ENCODE data around the gene SCAF11.

The SCAF11 gene

DNA sequence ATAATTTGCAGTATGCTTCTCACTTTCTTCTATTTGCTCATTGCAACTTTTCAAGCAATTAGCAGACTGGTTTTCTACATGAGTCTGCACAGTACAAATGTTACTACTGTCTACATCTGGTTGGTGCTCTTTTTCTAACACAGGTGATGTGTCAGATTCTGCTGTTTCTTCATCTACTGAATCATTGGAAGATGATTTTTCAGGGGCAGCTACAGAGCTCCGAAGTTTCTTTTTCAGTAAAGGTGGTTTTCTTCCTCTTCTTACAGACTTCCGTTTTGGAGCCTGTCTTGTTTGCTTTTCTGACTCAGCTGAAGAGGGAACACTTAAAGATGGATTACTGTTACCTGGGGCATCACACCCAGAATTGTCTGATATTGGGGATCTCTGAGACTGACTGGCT lies 62.1 kb downstream of the SCAF11 start:
- Histone ChIP-seq H3K27me3 (ENCODE audit: insufficient read depth, insufficient read length) (no peaks in the 10 kb centered on the region), H3K9me3 (ENCODE audit: insufficient read depth, low read length) (no peaks in the 10 kb centered on the region), H3K9ac (ENCODE audit: insufficient read length, low read depth) (no peak overlapping the region), H3K4me1 (ENCODE audit: insufficient read depth, insufficient read length) (no peaks in the 10 kb centered on the region), H3K4me3 (ENCODE audit: insufficient read length, low read depth) (no peak overlapping the region), H3K36me3 (ENCODE audit: insufficient read depth, insufficient read length, low read length) (peaks cover 89% of the 10 kb centered on the region)
- TF ChIP-seq SUZ12 (IDR thresholded peaks at IDR 0.05; ENCODE audit: extremely low read depth, insufficient read depth, insufficient read length) (no peak), ZNF274 (IDR thresholded peaks at IDR 0.05; ENCODE audit: low read depth, low read length) (no peak), YY1 (IDR thresholded peaks at IDR 0.05; ENCODE audit: insufficient read depth, insufficient read length) (no peak)
- no peak for DNase-seq (ENCODE audit: low read depth, low spot score)

DNA sequence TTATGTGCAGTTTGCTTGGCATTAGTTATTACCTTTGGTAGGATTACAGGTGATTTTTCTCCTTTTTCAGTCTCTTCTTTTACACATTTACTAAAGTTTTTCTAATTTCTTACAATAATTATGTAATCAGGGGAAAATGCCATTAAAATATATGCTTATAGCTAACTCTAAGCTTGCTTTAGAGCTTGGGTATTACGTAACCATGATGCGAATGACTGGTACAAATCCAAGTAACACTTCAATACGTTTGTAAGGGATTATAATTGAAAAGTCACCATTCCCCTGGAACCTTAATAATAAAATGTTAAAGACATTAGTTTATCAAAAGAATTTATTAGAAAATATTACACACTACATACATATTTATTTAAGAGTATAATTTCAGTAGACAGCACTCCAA lies 71.6 kb downstream of the SCAF11 start:
- H3K4me1 ChIP-seq (ENCODE audit: insufficient read depth, insufficient read length): no peaks in the 10 kb centered on the region
- no peaks in the 10 kb centered on the region for H3K27me3 ChIP-seq (ENCODE audit: insufficient read depth, insufficient read length)
- no peak overlapping the region for H3K9ac ChIP-seq (ENCODE audit: insufficient read length, low read depth)
- no peak overlapping the region for H3K4me3 ChIP-seq (ENCODE audit: insufficient read length, low read depth)
- no peak for DNase-seq (ENCODE audit: low read depth, low spot score)
- peaks cover 39% of the 10 kb centered on the region for H3K36me3 ChIP-seq (ENCODE audit: insufficient read depth, insufficient read length, low read length)
- no peak for TF ChIP-seq YY1 (IDR thresholded peaks at IDR 0.05; ENCODE audit: insufficient read depth, insufficient read length)
- TF ChIP-seq ZNF274 (IDR thresholded peaks at IDR 0.05; ENCODE audit: low read depth, low read length): no peak
- no peak for TF ChIP-seq SUZ12 (IDR thresholded peaks at IDR 0.05; ENCODE audit: extremely low read depth, insufficient read depth, insufficient read length)
- H3K9me3 ChIP-seq (ENCODE audit: insufficient read depth, low read length): no peaks in the 10 kb centered on the region

DNA sequence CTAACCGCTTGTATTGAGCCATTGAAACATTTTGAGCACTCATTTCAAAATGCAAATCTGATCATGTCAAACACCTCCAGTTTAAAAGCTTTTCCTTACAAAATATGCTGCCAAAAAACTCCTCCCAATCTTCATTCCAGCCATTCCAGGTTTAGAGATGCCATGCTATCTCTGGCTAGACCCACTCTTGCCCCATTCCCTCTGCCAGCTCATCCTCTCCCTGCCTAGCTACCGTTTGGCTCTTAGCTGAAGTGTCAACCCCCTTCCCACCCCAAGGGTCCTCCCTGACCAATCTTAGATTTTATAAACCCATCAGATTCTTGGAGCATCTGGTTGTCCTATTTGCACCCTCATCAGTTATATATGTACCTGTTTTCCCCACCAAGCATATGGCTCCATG lies 75.0 kb downstream of the SCAF11 start:
- Histone ChIP-seq H3K4me3 (ENCODE audit: insufficient read length, low read depth) (no peak overlapping the region), H3K27me3 (ENCODE audit: insufficient read depth, insufficient read length) (no peaks in the 10 kb centered on the region), H3K4me1 (ENCODE audit: insufficient read depth, insufficient read length) (no peaks in the 10 kb centered on the region), H3K9ac (ENCODE audit: insufficient read length, low read depth) (no peak overlapping the region), H3K36me3 (ENCODE audit: insufficient read depth, insufficient read length, low read length) (peaks cover 18% of the 10 kb centered on the region), H3K9me3 (ENCODE audit: insufficient read depth, low read length) (no peaks in the 10 kb centered on the region)
- no peak for DNase-seq (ENCODE audit: low read depth, low spot score)
- TF ChIP-seq ZNF274 (IDR thresholded peaks at IDR 0.05; ENCODE audit: low read depth, low read length): no peak
- no peak for TF ChIP-seq SUZ12 (IDR thresholded peaks at IDR 0.05; ENCODE audit: extremely low read depth, insufficient read depth, insufficient read length)
- no peak for TF ChIP-seq YY1 (IDR thresholded peaks at IDR 0.05; ENCODE audit: insufficient read depth, insufficient read length)

DNA sequence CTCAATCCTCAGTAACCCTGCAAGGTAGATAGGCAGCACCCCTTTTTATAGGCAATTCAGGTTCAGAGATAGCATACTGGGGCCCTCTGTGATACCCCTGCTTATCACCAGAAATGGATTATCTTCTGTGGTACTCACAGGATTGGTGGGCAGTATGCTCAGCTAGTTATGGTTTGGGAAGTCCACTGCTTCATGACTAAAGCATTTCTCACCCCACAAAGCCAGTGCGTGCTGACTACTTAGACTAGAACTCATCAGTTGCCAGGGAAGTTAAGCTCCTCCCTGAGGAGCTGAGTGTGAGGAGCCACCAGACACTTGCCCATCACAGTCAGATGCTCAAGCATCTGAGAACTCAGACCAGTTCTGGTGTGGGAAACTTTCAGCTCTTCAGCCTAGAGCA lies 76.3 kb downstream of the SCAF11 start:
- DNase-seq (ENCODE audit: low read depth, low spot score): no peak
- H3K9me3 ChIP-seq (ENCODE audit: insufficient read depth, low read length): no peaks in the 10 kb centered on the region
- no peaks in the 10 kb centered on the region for H3K27me3 ChIP-seq (ENCODE audit: insufficient read depth, insufficient read length)
- TF ChIP-seq YY1 (IDR thresholded peaks at IDR 0.05; ENCODE audit: insufficient read depth, insufficient read length) (no peak), ZNF274 (IDR thresholded peaks at IDR 0.05; ENCODE audit: low read depth, low read length) (no peak), SUZ12 (IDR thresholded peaks at IDR 0.05; ENCODE audit: extremely low read depth, insufficient read depth, insufficient read length) (no peak)
- no peak overlapping the region for H3K4me3 ChIP-seq (ENCODE audit: insufficient read length, low read depth)
- H3K9ac ChIP-seq (ENCODE audit: insufficient read length, low read depth): no peak overlapping the region
- no peaks in the 10 kb centered on the region for H3K4me1 ChIP-seq (ENCODE audit: insufficient read depth, insufficient read length)
- peaks cover 13% of the 10 kb centered on the region for H3K36me3 ChIP-seq (ENCODE audit: insufficient read depth, insufficient read length, low read length)

DNA sequence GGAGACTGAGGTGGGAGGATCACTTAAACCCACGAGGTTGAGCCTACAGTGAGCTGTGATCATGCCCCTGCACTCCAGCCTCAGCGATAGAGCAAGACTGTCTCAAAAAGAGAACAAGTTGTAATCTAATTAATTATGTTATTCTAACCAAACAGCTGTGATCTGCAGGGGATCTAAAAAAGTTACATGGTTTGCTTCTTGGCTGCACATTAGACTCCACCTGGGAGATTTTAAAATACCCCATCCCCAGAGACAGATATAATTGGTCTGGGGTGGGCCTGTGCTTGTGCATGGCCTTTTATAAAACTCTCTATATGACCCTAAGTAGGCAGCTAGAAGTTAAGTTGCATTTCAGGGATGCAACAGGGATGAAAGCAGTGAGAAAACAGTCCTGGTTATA lies 76.7 kb downstream of the SCAF11 start:
- Histone ChIP-seq H3K4me1 (ENCODE audit: insufficient read depth, insufficient read length) (no peaks in the 10 kb centered on the region), H3K9ac (ENCODE audit: insufficient read length, low read depth) (no peak overlapping the region), H3K27me3 (ENCODE audit: insufficient read depth, insufficient read length) (no peaks in the 10 kb centered on the region), H3K4me3 (ENCODE audit: insufficient read length, low read depth) (no peak overlapping the region), H3K9me3 (ENCODE audit: insufficient read depth, low read length) (no peaks in the 10 kb centered on the region), H3K36me3 (ENCODE audit: insufficient read depth, insufficient read length, low read length) (peaks cover 14% of the 10 kb centered on the region)
- no peak for DNase-seq (ENCODE audit: low read depth, low spot score)
- TF ChIP-seq ZNF274 (IDR thresholded peaks at IDR 0.05; ENCODE audit: low read depth, low read length): no peak
- no peak for TF ChIP-seq YY1 (IDR thresholded peaks at IDR 0.05; ENCODE audit: insufficient read depth, insufficient read length)
- no peak for TF ChIP-seq SUZ12 (IDR thresholded peaks at IDR 0.05; ENCODE audit: extremely low read depth, insufficient read depth, insufficient read length)

DNA sequence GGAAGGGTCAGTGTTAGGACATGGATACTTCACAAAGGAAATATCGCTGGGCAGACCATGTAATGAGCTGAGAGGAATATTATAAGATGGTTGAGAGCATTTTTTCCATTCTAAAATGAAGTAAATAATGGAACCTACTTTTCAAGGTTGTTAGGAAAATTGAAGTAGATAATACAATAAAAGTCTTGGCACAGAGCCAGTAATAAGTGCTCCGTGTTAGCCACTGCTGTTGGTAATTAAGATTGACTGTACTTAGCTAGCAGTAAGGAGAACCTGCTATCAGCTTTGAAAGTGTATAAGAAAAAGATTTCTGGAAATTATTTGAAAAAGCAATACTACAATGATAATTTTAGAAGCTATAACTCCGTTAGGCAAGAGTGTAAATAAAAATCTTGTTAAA lies 77.6 kb downstream of the SCAF11 start:
- H3K9ac ChIP-seq (ENCODE audit: insufficient read length, low read depth): no peak overlapping the region
- H3K36me3 ChIP-seq (ENCODE audit: insufficient read depth, insufficient read length, low read length): peaks cover 7% of the 10 kb centered on the region
- no peak for TF ChIP-seq ZNF274 (IDR thresholded peaks at IDR 0.05; ENCODE audit: low read depth, low read length)
- no peak for TF ChIP-seq YY1 (IDR thresholded peaks at IDR 0.05; ENCODE audit: insufficient read depth, insufficient read length)
- TF ChIP-seq SUZ12 (IDR thresholded peaks at IDR 0.05; ENCODE audit: extremely low read depth, insufficient read depth, insufficient read length): no peak
- DNase-seq (ENCODE audit: low read depth, low spot score): no peak
- no peaks in the 10 kb centered on the region for H3K9me3 ChIP-seq (ENCODE audit: insufficient read depth, low read length)
- no peak overlapping the region for H3K4me3 ChIP-seq (ENCODE audit: insufficient read length, low read depth)
- H3K27me3 ChIP-seq (ENCODE audit: insufficient read depth, insufficient read length): no peaks in the 10 kb centered on the region
- no peaks in the 10 kb centered on the region for H3K4me1 ChIP-seq (ENCODE audit: insufficient read depth, insufficient read length)

DNA sequence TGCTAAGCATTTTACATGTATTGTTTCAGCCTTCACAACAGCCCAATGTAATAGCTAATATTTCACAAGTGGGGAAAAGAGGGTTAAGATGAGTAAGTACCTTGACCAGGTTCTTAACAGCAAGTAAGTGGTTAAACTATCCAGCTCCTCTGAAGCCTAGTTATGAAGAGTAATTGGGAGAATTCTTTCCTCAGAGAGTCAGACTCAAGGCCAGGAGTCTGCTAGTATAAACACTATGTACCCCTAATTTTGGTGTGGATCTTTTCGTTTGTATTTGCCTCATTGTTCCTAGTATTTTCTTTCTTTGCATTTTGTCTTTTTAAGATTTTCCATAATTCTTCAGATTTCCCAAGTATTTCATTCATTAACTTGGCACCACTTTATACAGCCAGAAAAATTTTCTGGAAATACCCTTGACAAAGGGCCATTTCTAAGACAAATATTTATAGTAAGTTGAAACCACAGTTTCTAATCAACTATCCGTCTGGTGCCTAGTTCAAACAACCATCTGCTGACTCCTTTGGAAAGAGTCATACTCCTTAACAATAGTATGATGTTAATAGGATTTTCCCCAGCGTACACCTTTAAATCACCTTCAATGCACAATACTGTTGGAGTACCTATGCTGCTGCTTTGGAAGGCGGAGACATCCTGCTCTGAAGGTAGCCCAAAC lies 81.2 kb downstream of the SCAF11 start:
- DNase-seq (ENCODE audit: low read depth, low spot score): no peak
- Histone ChIP-seq H3K36me3 (ENCODE audit: insufficient read depth, insufficient read length, low read length) (peaks cover 2% of the 10 kb centered on the region), H3K9me3 (ENCODE audit: insufficient read depth, low read length) (no peaks in the 10 kb centered on the region)

More for the DNA sequence above, 81.2 kb downstream of the SCAF11 start:
- no peaks in the 10 kb centered on the region for H3K27me3 ChIP-seq (ENCODE audit: insufficient read depth, insufficient read length)
- H3K9ac ChIP-seq (ENCODE audit: insufficient read length, low read depth): no peak overlapping the region
- TF ChIP-seq SUZ12 (IDR thresholded peaks at IDR 0.05; ENCODE audit: extremely low read depth, insufficient read depth, insufficient read length): no peak
- no peak for TF ChIP-seq YY1 (IDR thresholded peaks at IDR 0.05; ENCODE audit: insufficient read depth, insufficient read length)
- no peak for TF ChIP-seq ZNF274 (IDR thresholded peaks at IDR 0.05; ENCODE audit: low read depth, low read length)
- no peaks in the 10 kb centered on the region for H3K4me1 ChIP-seq (ENCODE audit: insufficient read depth, insufficient read length)
- H3K4me3 ChIP-seq (ENCODE audit: insufficient read length, low read depth): no peak overlapping the region
